Motor neuron (in vitro differentiated cells): ENCODE data around the gene ABHD12B. TPM values are rescaled to one million over a fixed set of nuclear protein-coding genes. Genes with fewer than 3 reads are reported as not detected.
"Not testable (repeated sequence)": the region's sequence is repeated elsewhere in the genome, so short reads cannot be mapped to it uniquely, and the experiment has no call there.

Experiments used
- ATAC-seq, 8 experiments: fragments of 200-7000 bp; cut with Tn5 transposase; replicated peaks in 6 of 8; 2 replicates each; pipeline ENCODE4 v1.8.0; 2021; ENCODE audit warnings: mild to moderate bottlenecking in 8 of 8, moderate library complexity in 8 of 8
- H3K27ac ChIP-seq, 2 donors: fragments of 250-450 bp; sonication (Bioruptor Pico); 2 replicates each; pipeline ENCODE4 v1.9.0; 2021; ENCODE audit warnings: antibody characterized with exemption in 2 of 2, mild to moderate bottlenecking in 2 of 2, moderate library complexity in 1 of 2
- H3K4me1 ChIP-seq, 2 donors: fragments of 250-450 bp; sonication (Bioruptor Pico); replicated peaks in 1 of 2; 2 replicates each; pipeline ENCODE4 v1.6.1; 2021; ENCODE audit warnings: antibody characterized with exemption in 2 of 2, mild to moderate bottlenecking in 2 of 2, moderate library complexity in 1 of 2
- H3K4me3 ChIP-seq, 5 donors: fragments of 250-450 bp; sonication (Bioruptor Pico); 2 replicates each; pipeline ENCODE4 v1.9.0; 2021; ENCODE audit warnings: antibody characterized with exemption in 5 of 5, mild to moderate bottlenecking in 5 of 5, moderate library complexity in 4 of 5
- WGBS, 10 experiments: fragments of 450-650 bp; shearing (Covaris generic); methylation state at CpG; one replicate each; pipeline ENCODE4 v1.0.0; 2022; 5-methylcytosine and 5-hydroxymethylcytosine counted together
- in situ Hi-C, 9 experiments: fragments of 400-800 bp; cut with MboI; loops; one replicate each; pipeline ENCODE4 v1.15.0; 2021; ENCODE audit warnings: low sequenced_read_pairs in 9 of 9, low pct_unique_long_range_greater_than_20kb in 2 of 9; ENCODE audit not compliant: unreplicated experiment in 9 of 9
- total RNA-seq, 8 experiments: library from RNA; unstranded; fragments of 300-600 nt; gene quantifications; 2 replicates each; pipeline versions ENCODE4 v1.2.3 to v1.2.4, GENCODE V29; 2022

Gene ABHD12B
- total RNA-seq, 8 experiments from 2014 or later: 0.36 to 3.6 (median 0.80) TPM; not detected in 2

- Histone ChIP-seq H3K4me3 (no peak overlapping the region), H3K4me1 (peaks cover 14% of the 10 kb centered on the region in 2 donors), H3K27ac (no peak overlapping the region)
- peak in 2 of 8 experiments; percentile 17 to 52 for ATAC-seq
- 7 to 100% (median 62%) methylated on average over 1 to 7 of the region's 7 CpGs; no CpG with 5 or more reads in 2 of the 10 experiments for WGBS, 10 experiments
- in situ Hi-C loops: no loop called here
Observed at GRCh38 chr14:50875359-50876070, 3.7 kb downstream of the ABHD12B start.

GRCh38 chr14:50882932-50883826 is 11.3 kb downstream of the ABHD12B start:
- no peaks in the 10 kb centered on the region for H3K4me1 ChIP-seq
- WGBS, 10 experiments: 67 to 97% (median 85%) methylated on average over 1 to 6 of the region's 8 CpGs; no CpG with 5 or more reads in 2 of the 10 experiments
- in situ Hi-C loops: no loop called here
- H3K27ac ChIP-seq: no peak overlapping the region
- ATAC-seq: no peak
- no peak overlapping the region for H3K4me3 ChIP-seq

DNA sequence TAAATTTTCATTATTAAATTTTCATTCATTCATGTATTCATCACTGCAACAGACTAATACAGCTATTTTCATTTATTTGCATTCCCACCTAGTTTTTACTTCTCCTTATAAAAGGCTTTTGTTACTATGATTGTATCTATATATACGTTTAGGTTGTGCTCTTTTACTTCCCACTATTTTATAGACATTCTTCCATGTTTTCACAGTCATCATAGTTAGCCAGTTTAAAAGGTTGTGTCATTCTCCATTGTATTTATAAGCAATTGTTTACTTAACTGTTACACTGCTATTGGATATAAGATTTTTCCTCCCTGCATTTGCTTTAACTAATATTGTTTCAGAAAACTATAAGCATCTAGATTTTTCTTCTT is 12.0 kb downstream of the ABHD12B start:
- Histone ChIP-seq H3K27ac (no peak overlapping the region), H3K4me3 (no peak overlapping the region), H3K4me1 (no peaks in the 10 kb centered on the region)
- WGBS, 10 experiments: 0 to 100% (median 83%) methylated on average over 1 of the region's 1 CpG; no CpG with 5 or more reads in 1 of the 10 experiments
- no peak for ATAC-seq
- in situ Hi-C loops: no loop called here

- no peak for ATAC-seq
- no peak overlapping the region for H3K4me3 ChIP-seq
- no peaks in the 10 kb centered on the region for H3K4me1 ChIP-seq
- H3K27ac ChIP-seq: no peak overlapping the region
- in situ Hi-C loops: no loop called here
Observed at GRCh38 chr14:50887476-50887875, 15.6 kb downstream of the ABHD12B start.

DNA sequence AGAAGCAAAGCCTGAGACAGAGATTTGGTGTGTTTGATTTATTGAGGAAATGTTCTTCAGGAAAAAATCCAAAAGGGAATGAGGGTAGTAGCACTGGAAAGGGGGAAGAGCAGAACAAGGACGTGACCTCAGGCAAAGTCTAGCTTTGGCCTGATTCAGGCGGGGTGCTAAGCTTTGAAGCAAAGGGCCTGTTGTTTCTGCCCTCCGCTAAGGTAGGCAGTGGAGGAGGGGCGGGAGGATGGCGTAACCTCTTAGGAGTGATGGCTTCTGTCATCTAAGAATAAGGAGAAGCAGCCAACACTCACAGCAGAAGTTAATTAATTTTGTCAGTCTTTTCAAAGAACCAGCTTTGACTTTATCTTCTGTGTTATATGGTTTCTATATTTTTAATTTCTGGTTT is 20.4 kb downstream of the ABHD12B start:
- in situ Hi-C loops: no loop called here
- no peaks in the 10 kb centered on the region for H3K4me1 ChIP-seq
- whole genome bisulfite sequencing, 10 experiments: 60 to 100% (median 79%) methylated on average over 2 to 5 of the region's 5 CpGs; no CpG with 5 or more reads in 2 of the 10 experiments
- ATAC-seq: no peak
- no peak overlapping the region for H3K4me3 ChIP-seq
- no peak overlapping the region for H3K27ac ChIP-seq

- peak in 1 of 8 experiments; percentile 57 for ATAC-seq
- in situ Hi-C loops, H3K4me3 ChIP-seq, H3K27ac ChIP-seq, H3K4me1 ChIP-seq: not testable (repeated sequence)
- 60 to 93% (median 82%) methylated on average over 1 to 3 of the region's 7 CpGs; no CpG with 5 or more reads in 6 of the 10 experiments for WGBS, 10 experiments
Observed at GRCh38 chr14:50896421-50896820, 24.6 kb downstream of the ABHD12B start.

- H3K27ac ChIP-seq, H3K4me3 ChIP-seq, H3K4me1 ChIP-seq, in situ Hi-C loops, ATAC-seq: not testable (repeated sequence)
- 89 to 100% (median 100%) methylated on average over 1 of the region's 1 CpG; no CpG with 5 or more reads in 4 of the 10 experiments for WGBS, 10 experiments
Observed at GRCh38 chr14:50897005-50897404, 25.2 kb downstream of the ABHD12B start.

DNA sequence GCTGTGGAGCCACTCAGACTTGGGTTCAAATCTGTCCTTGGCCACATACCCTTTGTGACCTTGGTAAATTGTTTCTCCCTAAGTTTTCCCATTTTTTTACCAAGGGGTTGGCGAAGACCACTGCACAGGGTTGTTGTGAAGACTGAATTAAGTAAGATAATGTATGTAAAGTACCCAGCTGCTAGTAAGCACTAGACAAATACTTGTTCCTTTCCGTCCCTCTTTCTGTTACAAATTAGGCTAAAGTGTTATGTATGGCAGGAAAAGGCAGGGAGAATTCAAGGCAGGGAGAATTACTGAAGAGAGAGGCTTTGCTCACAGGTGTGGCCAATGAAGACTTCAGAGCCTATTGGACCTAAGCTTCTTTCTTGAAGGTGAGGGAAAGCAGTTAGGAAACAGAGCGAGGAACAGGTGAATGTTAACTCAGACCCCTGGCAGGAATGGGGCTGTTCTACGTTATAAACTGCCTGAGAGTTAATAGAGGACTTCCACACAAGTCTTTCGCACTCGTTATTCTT is 25.9 kb downstream of the ABHD12B start:
- in situ Hi-C loops: no loop called here
- WGBS, 10 experiments: 70 to 100% (median 97%) methylated on average over 1 to 5 of the region's 6 CpGs; no CpG with 5 or more reads in 1 of the 10 experiments

GRCh38 chr14:50901361-50901760 is 29.5 kb downstream of the ABHD12B start:
- Histone ChIP-seq H3K27ac (no peak overlapping the region), H3K4me1 (peaks cover 0 to under 1% of the 10 kb centered on the region in 2 donors), H3K4me3 (no peak overlapping the region)
- no peak for ATAC-seq
- in situ Hi-C loops: no loop called here
- WGBS, 10 experiments: 69 to 100% (median 100%) methylated on average over 2 to 3 of the region's 3 CpGs

More for the DNA sequence above, 25.9 kb downstream of the ABHD12B start:
- Histone ChIP-seq H3K4me3 (no peak overlapping the region), H3K27ac (no peak overlapping the region), H3K4me1 (no peaks in the 10 kb centered on the region)
- no peak for ATAC-seq

DNA sequence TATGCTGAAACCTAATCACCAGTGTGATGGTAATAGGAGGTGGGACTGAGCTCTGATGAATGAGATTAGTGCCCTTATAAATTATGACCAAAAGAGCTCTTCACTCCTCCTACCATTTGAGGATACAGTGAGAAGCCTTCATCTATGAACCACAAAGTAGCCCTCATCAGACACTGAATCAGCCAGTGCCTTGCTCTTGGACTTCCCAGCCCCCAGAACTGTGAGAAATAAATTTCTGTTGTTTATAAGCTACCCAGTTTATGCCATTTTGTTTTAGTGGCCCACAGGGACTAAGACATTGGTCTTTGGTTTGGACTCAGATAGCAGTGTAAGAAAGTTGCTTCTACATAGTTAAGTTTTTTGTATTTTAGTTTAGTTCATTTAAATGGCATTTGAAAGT is 32.9 kb downstream of the ABHD12B start:
- peaks cover 0 to 4% of the 10 kb centered on the region in 2 donors for H3K4me1 ChIP-seq
- H3K4me3 ChIP-seq: no peak overlapping the region
- in situ Hi-C loops: no loop called here
- ATAC-seq: no peak
- H3K27ac ChIP-seq: no peak overlapping the region

DNA sequence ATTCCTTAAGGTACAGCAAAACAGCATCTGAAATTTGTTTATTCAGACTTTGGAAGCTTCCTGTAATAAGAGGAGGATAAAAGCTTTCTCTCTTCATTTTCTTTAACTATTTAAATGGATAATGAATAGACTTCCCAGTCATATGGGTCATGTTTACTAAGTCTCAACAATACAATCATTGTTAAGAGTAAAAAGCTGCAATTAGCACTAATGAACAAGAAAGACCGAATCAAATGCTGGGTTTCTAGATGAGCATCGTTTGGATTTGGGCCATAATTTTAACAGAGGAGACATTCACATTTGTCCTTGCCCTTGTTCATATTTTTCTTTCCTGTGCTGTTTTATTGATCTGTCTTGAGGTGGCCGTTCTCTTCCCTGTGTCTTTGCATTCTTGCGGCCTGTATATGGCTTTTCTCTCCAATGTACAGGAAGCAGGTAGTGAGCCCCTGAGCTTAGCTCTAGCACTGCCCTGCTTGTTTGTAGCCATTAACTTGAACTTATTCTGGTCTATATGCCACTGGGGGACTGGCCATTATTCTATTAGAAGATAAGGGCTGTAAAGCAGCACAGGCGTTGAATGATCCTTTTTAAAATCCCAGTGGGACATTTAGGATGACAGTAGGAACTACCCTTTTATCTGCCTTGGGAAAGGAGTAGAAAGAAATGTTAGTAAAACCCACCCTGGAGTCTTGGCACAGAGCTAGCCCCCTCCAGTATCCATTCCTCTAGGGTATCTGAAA is 34.6 kb downstream of the ABHD12B start:
- in situ Hi-C loops: no loop called here
- 56 to 94% (median 72%) methylated on average over 2 to 5 of the region's 5 CpGs; no CpG with 5 or more reads in 1 of the 10 experiments for WGBS, 10 experiments
- no peak for ATAC-seq

DNA sequence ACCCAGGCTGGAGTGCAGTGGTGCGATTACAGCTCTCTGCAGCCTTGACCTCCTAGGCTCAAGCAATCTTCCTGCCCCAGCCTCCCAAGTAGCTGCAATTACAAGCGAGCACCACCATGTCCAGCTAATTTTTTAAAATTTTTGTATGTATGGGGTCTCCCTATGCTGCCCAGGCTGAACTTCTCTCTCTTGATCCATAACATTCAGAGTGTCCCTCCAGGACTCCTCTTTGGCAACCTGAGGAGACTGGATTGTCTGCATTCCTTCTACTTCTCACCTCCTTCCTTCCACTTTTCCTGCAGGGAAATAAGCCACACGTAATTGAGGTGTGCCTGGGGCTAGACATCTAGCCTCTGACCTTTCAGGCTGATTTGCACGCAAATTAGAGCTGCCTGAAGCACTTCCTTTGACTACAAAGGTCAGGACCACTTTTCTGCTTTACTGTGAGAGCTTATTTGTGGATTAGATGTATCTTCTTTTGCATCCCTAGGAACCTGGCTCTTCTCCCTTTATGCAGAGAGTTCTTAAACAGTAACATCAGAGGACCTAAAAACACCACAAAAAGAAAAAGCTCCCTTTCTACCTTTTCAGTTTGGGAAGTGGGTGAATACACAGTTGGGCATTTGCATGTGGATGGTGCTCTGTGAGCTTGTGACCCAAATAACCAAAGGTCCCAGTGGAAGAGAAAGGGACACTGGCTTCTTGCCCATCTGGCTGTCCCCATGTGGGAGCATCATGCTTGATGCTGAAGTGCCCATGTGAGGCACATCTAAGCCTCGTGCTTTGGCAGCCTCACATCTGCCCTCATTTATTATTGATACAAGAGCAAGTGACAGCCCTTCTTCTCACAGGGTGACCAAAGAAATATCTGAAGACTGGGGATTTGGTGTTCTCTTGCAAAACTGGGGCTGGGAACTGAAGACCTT is 38.9 kb downstream of the ABHD12B start:
- in situ Hi-C loops: no loop called here
- Histone ChIP-seq H3K4me1 (peaks cover 0 to 4% of the 10 kb centered on the region in 2 donors), H3K4me3 (no peak overlapping the region), H3K27ac (no peak overlapping the region)
- 62 to 100% (median 73%) methylated on average over 1 to 4 of the region's 5 CpGs for WGBS, 10 experiments
- no peak for ATAC-seq

More for the DNA sequence above, 34.6 kb downstream of the ABHD12B start:
- peaks cover 0 to 4% of the 10 kb centered on the region in 2 donors for H3K4me1 ChIP-seq
- no peak overlapping the region for H3K27ac ChIP-seq
- H3K4me3 ChIP-seq: no peak overlapping the region
